ENCODE data around the gene PRM1. TPM values are rescaled to one million over a fixed set of nuclear protein-coding genes. Genes with fewer than 3 reads are reported as not detected.

PRM1 gene
- total RNA-seq, 1 experiment from 2014 or later: not detected

- peak overlapping the region; percentile 25 for H2BK12ac ChIP-seq (ENCODE audit: insufficient read length, low read depth, low read length)
- H3K4me1 Mint-ChIP-seq: peaks cover 50 to 55% of the 10 kb centered on the region in 2 experiments
- peak overlapping the region in 1 of 2 experiments; percentile 48; a peak in 1 of 5 replicates for H3K4me3 Mint-ChIP-seq
- H4K20me1 ChIP-seq (ENCODE audit: control insufficient read depth, insufficient read depth, insufficient read length): no peaks in the 10 kb centered on the region
- no peaks in the 10 kb centered on the region for H3K9me3 ChIP-seq (ENCODE audit: control insufficient read depth, low read depth, low read length)
- no peaks in the 10 kb centered on the region for H3K27me3 ChIP-seq (ENCODE audit: insufficient read depth, low read length)
- H3K36me3 Mint-ChIP-seq (ENCODE audit: insufficient read depth in 1 of 3, low read depth in 3 of 3): peaks cover 5 to 6% (median 5%) of the 10 kb centered on the region in 3 experiments; a peak in 4 of 7 replicates
- H2AK5ac ChIP-seq (ENCODE audit: insufficient read length, low read length): no peak overlapping the region
- no peak overlapping the region for H2BK15ac ChIP-seq (ENCODE audit: low read depth, low read length)
- no peak overlapping the region for H3K9ac ChIP-seq (ENCODE audit: extremely low read depth, insufficient read length, low read length)
- H4K91ac ChIP-seq (ENCODE audit: insufficient read length, low read depth, low read length): no peak overlapping the region
- H3K56ac ChIP-seq (ENCODE audit: insufficient read length, low read depth, low read length): no peak overlapping the region
- peak overlapping the region; percentile 59 for H3K27ac ChIP-seq (ENCODE audit: insufficient read length, low read depth, low read length)
- no CpG with 5 or more reads among the region's 8 CpGs for WGBS (ENCODE audit: extremely low coverage, insufficient read length, low lambda C conversion rate)
- no peaks in the 10 kb centered on the region for H3K79me2 ChIP-seq (ENCODE audit: insufficient read depth, low read length)
- H3K4ac ChIP-seq (ENCODE audit: low read depth, low read length): no peak overlapping the region; the same call in 1 of the 2 replicates
- no peak overlapping the region for H2BK120ac ChIP-seq (ENCODE audit: low read depth, low read length, poor library complexity, severe bottlenecking)
- TF ChIP-seq, protein P1, sequence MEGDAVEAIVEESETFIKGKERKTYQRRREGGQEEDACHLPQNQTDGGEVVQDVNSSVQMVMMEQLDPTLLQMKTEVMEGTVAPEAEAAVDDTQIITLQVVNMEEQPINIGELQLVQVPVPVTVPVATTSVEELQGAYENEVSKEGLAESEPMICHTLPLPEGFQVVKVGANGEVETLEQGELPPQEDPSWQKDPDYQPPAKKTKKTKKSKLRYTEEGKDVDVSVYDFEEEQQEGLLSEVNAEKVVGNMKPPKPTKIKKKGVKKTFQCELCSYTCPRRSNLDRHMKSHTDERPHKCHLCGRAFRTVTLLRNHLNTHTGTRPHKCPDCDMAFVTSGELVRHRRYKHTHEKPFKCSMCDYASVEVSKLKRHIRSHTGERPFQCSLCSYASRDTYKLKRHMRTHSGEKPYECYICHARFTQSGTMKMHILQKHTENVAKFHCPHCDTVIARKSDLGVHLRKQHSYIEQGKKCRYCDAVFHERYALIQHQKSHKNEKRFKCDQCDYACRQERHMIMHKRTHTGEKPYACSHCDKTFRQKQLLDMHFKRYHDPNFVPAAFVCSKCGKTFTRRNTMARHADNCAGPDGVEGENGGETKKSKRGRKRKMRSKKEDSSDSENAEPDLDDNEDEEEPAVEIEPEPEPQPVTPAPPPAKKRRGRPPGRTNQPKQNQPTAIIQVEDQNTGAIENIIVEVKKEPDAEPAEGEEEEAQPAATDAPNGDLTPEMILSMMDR (conservative IDR thresholded peaks at IDR 0.05): no peak
- peaks cover 0 to 4% of the 10 kb centered on the region in 2 experiments; a peak in 2 of 5 replicates for H3K9me3 Mint-ChIP-seq
- peak overlapping the region; percentile 70 to 98 (median 86); a peak in 5 of 7 replicates for H3K27ac Mint-ChIP-seq
- no peak overlapping the region for H4K8ac ChIP-seq (replicated peaks; ENCODE audit: insufficient read length, low read depth, low read length)
- no peak overlapping the region for H3K18ac ChIP-seq (ENCODE audit: insufficient read length, low read depth, low read length)
- no peak for DNase-seq
- H3K14ac ChIP-seq (ENCODE audit: insufficient read depth, low read length): no peak overlapping the region; the same call in 1 of the 2 replicates
- H3K4me1 ChIP-seq (ENCODE audit: insufficient read depth, low read length): peaks cover 6% of the 10 kb centered on the region; the same call in 1 of the 2 replicates
- no peaks in the 10 kb centered on the region for H3K79me1 ChIP-seq (ENCODE audit: insufficient read depth, low read depth, low read length, poor library complexity, severe bottlenecking)
- H2BK20ac ChIP-seq (ENCODE audit: low read depth, low read length, poor library complexity, severe bottlenecking): no peak overlapping the region
- H3K23ac ChIP-seq (ENCODE audit: insufficient read length, low read depth, low read length): no peak overlapping the region
- H4K5ac ChIP-seq (ENCODE audit: insufficient read length, low read depth, low read length): no peak overlapping the region
- no peak overlapping the region for H3T11ph ChIP-seq (ENCODE audit: low read length)
- no peak overlapping the region for H3K4me2 ChIP-seq (ENCODE audit: insufficient read depth, insufficient read length, low read length)
- no peak overlapping the region for H2BK5ac ChIP-seq (ENCODE audit: insufficient read length, low read length)
- no peak overlapping the region for H2AFZ ChIP-seq (ENCODE audit: low read length)
- H3K23me2 ChIP-seq (ENCODE audit: insufficient read length, low read depth, low read length, poor library complexity, severe bottlenecking): no peaks in the 10 kb centered on the region
- H3K27me3 Mint-ChIP-seq (ENCODE audit: low read depth): no peaks in the 10 kb centered on the region; the same call in 1 of the 2 replicates
Measured at GRCh38 chr16:11314309-11314894, 33.3 kb upstream of the PRM1 start.

Measured in H9 (cell line).